ENCODE data around the gene ZNF860. TPM values are rescaled to one million over a fixed set of nuclear protein-coding genes. Genes with fewer than 3 reads are reported as not detected.
A peak's percentile ranks its signal among the peaks of the same experiment; 100 is the strongest.

ZNF860 gene
- total RNA-seq (1 to 10 TPM; 1.1 to 2.1 TPM), polyA plus RNA-seq (not detected), total RNA-seq (0 to 0.17 (median 0) reads per million in 6 experiments)

- Mint-ChIP-seq H3K9me3 (peaks cover 0 to 3% (median 0%) of the 10 kb centered on the region in 9 donors), H3K4me1 (peaks cover 5 to 43% (median 18%) of the 10 kb centered on the region in 4 donors), H3K27me3 (peaks cover 21 to 78% (median 43%) of the 10 kb centered on the region in 5 donors), H3K4me3 (peak within 1 kb of the TSS; percentile 72 to 94 (median 86)), H3K27ac (peak within 1 kb of the TSS in 2 of 10 donors; percentile 29 to 54), H3K36me3 (no peaks in the 10 kb centered on the region)
- ATAC-seq (peak; percentile 55 to 56), DNase-seq (peak in 4 of 10 donors; percentile 7 to 13 (median 10))
- POLR2A ChIA-PET, result no interaction called here
These were observed at the start of gene ZNF860, which contains the start of gene OSBPL10 for GRCh38 chr3:31981206-31982181. Gene ZNF860, plus strand, starts transcription at chr3:31981750. Its CDS starts 7,330 bp downstream, at chr3:31989080. Gene OSBPL10, minus strand, starts transcription at chr3:31981262. Its CDS starts 83 bp downstream, at chr3:31981179.

DNA sequence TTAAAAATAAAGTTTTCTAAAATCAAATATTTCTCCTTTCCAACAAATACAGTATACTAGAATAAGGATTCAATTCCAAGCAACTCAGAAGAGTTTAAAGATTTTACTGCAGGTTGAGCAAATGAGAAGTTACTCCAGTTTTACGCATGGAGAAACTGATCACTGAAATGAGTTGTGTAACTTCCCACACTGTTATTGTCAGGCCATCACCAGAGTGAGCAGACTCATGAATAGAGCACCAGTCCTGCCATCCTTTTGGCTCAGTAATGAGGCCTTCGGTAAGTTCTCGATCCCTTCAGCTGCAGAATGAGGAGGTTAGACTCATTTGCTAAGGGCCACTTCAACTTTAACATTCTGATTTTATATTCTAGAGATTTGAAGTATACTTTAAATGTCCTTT, 48.6 kb upstream of the ZNF860 start:
- H3K27ac Mint-ChIP-seq, result peak overlapping the region in 2 of 10 donors; percentile 17 to 18
- H3K27me3 Mint-ChIP-seq, result no peaks in the 10 kb centered on the region
- peaks cover 0 to 1% (median 0%) of the 10 kb centered on the region in 9 donors for H3K9me3 Mint-ChIP-seq
- ATAC-seq, result no peak
- no peaks in the 10 kb centered on the region for H3K36me3 Mint-ChIP-seq
- POLR2A ChIA-PET, result no interaction called here
- H3K4me3 Mint-ChIP-seq, result no peak overlapping the region
- no peak for DNase-seq
- H3K4me1 Mint-ChIP-seq, result peaks cover 0 to 32% (median 0%) of the 10 kb centered on the region in 4 donors

GRCh38 chr3:31934018-31934417, 47.5 kb upstream of the ZNF860 start:
- no peak for ATAC-seq
- POLR2A ChIA-PET, result no interaction called here
- Mint-ChIP-seq H3K4me3 (no peak overlapping the region), H3K36me3 (no peaks in the 10 kb centered on the region), H3K4me1 (peaks cover 0 to 23% (median 0%) of the 10 kb centered on the region in 4 donors), H3K27ac (peak overlapping the region in 1 of 10 donors; percentile 18), H3K27me3 (no peaks in the 10 kb centered on the region), H3K9me3 (peaks cover 0 to 1% (median 0%) of the 10 kb centered on the region in 9 donors)
- DNase-seq, result peak in 1 of 10 donors; percentile 12

GRCh38 chr3:31934866-31935265, 46.7 kb upstream of the ZNF860 start:
- Mint-ChIP-seq H3K27ac (no peak overlapping the region), H3K36me3 (no peaks in the 10 kb centered on the region), H3K4me1 (peaks cover 0 to 23% (median 0%) of the 10 kb centered on the region in 4 donors), H3K9me3 (peaks cover 0 to 1% (median 0%) of the 10 kb centered on the region in 9 donors), H3K4me3 (no peak overlapping the region), H3K27me3 (no peaks in the 10 kb centered on the region)
- ATAC-seq (no peak), DNase-seq (no peak)
- POLR2A ChIA-PET, result no interaction called here

- DNase-seq (no peak), ATAC-seq (no peak)
- POLR2A ChIA-PET, result no interaction called here
- H3K36me3 Mint-ChIP-seq, result no peaks in the 10 kb centered on the region
- H3K9me3 Mint-ChIP-seq, result no peaks in the 10 kb centered on the region
- no peak overlapping the region for H3K27ac Mint-ChIP-seq
- H3K27me3 Mint-ChIP-seq, result no peaks in the 10 kb centered on the region
- H3K4me3 Mint-ChIP-seq, result no peak overlapping the region
- H3K4me1 Mint-ChIP-seq, result peaks cover 0 to 21% (median 0%) of the 10 kb centered on the region in 4 donors
These were observed 45.0 kb upstream of the ZNF860 start for GRCh38 chr3:31936420-31937060.

DNA sequence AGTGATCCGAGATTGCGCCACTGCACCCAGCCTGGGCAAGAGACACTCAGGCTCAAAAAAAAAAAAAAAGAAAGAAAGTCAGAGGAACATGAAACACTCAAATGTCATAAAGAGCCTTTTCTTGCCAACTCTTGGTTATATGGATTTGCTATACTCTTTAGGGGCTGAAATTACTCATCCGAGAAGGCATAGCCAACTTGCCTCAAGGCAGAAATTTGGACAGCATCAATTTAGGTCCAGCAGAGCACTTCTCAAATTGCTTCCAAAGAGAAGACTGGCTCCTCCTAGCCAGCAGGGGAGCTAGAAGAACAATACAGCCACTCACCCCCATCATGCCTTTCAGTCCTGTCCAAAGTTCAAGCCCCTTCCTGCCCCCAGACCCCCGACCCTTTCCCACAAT, 44.3 kb upstream of the ZNF860 start:
- H3K27ac Mint-ChIP-seq, result no peak overlapping the region
- peaks cover 0 to 21% (median 0%) of the 10 kb centered on the region in 4 donors for H3K4me1 Mint-ChIP-seq
- ATAC-seq (no peak), DNase-seq (no peak)
- no peak overlapping the region for H3K4me3 Mint-ChIP-seq
- H3K36me3 Mint-ChIP-seq, result no peaks in the 10 kb centered on the region
- POLR2A ChIA-PET, result no interaction called here
- H3K9me3 Mint-ChIP-seq, result no peaks in the 10 kb centered on the region
- H3K27me3 Mint-ChIP-seq, result no peaks in the 10 kb centered on the region

GRCh38 chr3:31942446-31942845, 39.1 kb upstream of the ZNF860 start:
- Mint-ChIP-seq H3K9me3 (peaks cover 0 to 6% (median 0%) of the 10 kb centered on the region in 9 donors), H3K4me3 (no peak overlapping the region), H3K27me3 (peaks cover 0 to 15% (median 4%) of the 10 kb centered on the region in 5 donors), H3K27ac (peak overlapping the region in 1 of 10 donors; percentile 11), H3K36me3 (no peaks in the 10 kb centered on the region), H3K4me1 (peaks cover 0 to 23% (median 0%) of the 10 kb centered on the region in 4 donors)
- POLR2A ChIA-PET, result no interaction called here
- DNase-seq, result no peak
- ATAC-seq, result no peak

DNA sequence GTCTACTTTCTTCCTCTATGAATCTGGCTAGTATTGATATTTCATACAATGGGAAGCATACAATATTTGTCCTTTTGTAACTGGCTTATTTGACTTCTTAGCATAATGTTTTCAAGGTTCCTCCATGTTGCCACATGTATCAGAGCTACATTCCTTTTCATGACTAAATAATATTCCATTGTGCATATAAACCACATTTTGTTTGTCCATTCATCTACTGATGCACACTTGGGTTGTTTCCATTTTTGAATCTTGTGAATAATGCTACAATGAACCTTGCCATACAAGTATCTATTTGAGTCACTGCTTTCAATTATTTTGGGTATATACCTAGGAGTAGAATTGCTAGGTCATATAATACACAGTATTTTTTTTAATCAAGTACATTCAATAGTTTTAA, 38.5 kb upstream of the ZNF860 start:
- DNase-seq (no peak), ATAC-seq (no peak)
- peaks cover 0 to 29% (median 0%) of the 10 kb centered on the region in 4 donors for H3K4me1 Mint-ChIP-seq
- H3K27ac Mint-ChIP-seq, result peak overlapping the region in 1 of 10 donors; percentile 39
- POLR2A ChIA-PET, result no interaction called here
- no peaks in the 10 kb centered on the region for H3K36me3 Mint-ChIP-seq
- H3K4me3 Mint-ChIP-seq, result no peak overlapping the region
- H3K9me3 Mint-ChIP-seq, result peaks cover 0 to 6% (median 0%) of the 10 kb centered on the region in 9 donors
- H3K27me3 Mint-ChIP-seq, result peaks cover 0 to 16% (median 4%) of the 10 kb centered on the region in 5 donors

GRCh38 chr3:31945738-31946052, 35.9 kb upstream of the ZNF860 start:
- peak overlapping the region in 1 of 10 donors; percentile 51 for H3K27ac Mint-ChIP-seq
- H3K4me3 Mint-ChIP-seq, result no peak overlapping the region
- ATAC-seq (no peak), DNase-seq (no peak)
- peaks cover 0 to 16% (median 4%) of the 10 kb centered on the region in 5 donors for H3K27me3 Mint-ChIP-seq
- POLR2A ChIA-PET, result no interaction called here
- H3K4me1 Mint-ChIP-seq, result peaks cover 0 to 47% (median 0%) of the 10 kb centered on the region in 4 donors
- peaks cover 0 to 9% (median 2%) of the 10 kb centered on the region in 9 donors for H3K9me3 Mint-ChIP-seq
- H3K36me3 Mint-ChIP-seq, result no peaks in the 10 kb centered on the region

DNA sequence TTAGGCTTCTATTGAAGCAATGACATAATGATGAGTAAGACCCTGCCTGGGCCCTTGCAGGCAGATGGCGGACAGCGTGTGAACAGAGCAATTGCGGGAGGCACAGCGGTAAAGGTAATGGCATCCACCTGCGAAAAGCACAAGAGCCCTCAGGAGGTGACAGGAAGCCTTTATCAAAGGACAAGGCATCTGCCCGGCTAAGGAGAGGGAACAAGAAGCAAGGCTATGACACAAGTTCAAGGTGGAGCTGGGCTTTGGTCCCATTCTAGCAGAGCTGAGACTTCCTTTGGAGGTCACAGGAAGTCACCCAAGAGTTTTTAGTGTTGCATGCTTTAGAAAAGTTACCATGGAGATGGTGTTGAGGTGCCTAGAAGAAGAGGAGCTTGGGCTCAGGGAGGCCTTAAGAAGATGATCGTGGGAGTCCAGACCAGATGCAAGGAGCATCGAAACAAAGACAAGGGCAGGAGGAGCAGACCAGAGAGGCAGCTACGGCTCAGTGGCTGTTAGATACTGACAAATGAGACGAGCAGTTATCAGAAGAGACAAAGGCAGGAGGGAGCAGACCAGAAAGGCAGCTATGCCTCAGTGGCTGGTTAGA, 35.0 kb upstream of the ZNF860 start:
- Mint-ChIP-seq H3K27me3 (peaks cover 0 to 16% (median 4%) of the 10 kb centered on the region in 5 donors), H3K9me3 (peaks cover 0 to 11% (median 2%) of the 10 kb centered on the region in 9 donors), H3K4me3 (peak overlapping the region in 1 of 10 donors; percentile 25), H3K27ac (peak overlapping the region in 2 of 10 donors; percentile 34 to 50), H3K36me3 (no peaks in the 10 kb centered on the region), H3K4me1 (peaks cover 0 to 48% (median 0%) of the 10 kb centered on the region in 4 donors)
- POLR2A ChIA-PET, result no interaction called here
- no peak for ATAC-seq
- no peak for DNase-seq

DNA sequence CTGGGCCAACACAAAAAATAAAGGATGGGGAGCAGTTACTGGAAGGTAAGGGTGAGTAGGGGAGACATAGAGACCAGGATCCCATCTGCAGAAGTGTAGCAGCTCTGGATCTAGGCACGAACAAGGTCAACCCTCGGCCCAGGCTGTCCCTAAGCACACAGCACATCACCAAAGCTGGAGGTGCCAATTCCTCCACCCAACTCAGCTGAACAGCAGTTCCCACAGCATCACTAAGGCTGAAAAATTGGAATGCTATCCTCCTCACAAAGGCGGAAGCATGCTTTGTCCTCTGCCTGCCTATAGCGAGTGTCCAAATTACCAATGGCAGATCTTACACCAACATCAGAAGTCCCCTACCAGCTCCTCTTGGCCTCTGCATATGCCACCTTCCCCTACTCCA, 34.4 kb upstream of the ZNF860 start:
- POLR2A ChIA-PET, result no interaction called here
- H3K4me3 Mint-ChIP-seq, result peak overlapping the region in 1 of 10 donors; percentile 25
- peaks cover 0 to 16% (median 4%) of the 10 kb centered on the region in 5 donors for H3K27me3 Mint-ChIP-seq
- H3K36me3 Mint-ChIP-seq, result no peaks in the 10 kb centered on the region
- peak overlapping the region in 1 of 10 donors; percentile 40 for H3K27ac Mint-ChIP-seq
- no peak for ATAC-seq
- H3K9me3 Mint-ChIP-seq, result peaks cover 0 to 11% (median 2%) of the 10 kb centered on the region in 9 donors
- DNase-seq, result no peak
- peaks cover 0 to 52% (median 0%) of the 10 kb centered on the region in 4 donors for H3K4me1 Mint-ChIP-seq

DNA sequence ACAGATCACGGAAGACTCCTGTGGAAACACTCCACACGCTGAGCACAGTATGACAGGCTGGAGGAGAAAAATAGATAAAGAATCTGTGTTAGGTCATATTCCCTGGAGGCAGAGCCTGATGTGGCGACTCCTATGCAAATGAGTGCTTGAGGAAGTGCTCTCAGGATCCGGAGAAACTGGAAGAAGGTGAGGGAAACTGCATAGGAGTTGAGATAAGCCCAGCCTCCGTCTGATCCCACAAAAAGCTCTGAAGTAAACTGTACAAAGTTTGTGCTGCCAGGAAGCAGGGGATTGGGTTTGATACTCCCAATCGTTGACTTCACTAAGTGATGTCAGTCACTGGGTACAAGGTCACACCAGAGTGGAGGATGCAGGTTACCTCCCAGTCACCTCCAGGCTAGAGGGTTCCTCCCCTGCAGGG, 33.9 kb upstream of the ZNF860 start:
- ATAC-seq (no peak), DNase-seq (no peak)
- POLR2A ChIA-PET, result no interaction called here
- H3K4me1 Mint-ChIP-seq, result peaks cover 0 to 55% (median under 1%) of the 10 kb centered on the region in 4 donors
- H3K4me3 Mint-ChIP-seq, result no peak overlapping the region
- peak overlapping the region in 1 of 10 donors; percentile 40 for H3K27ac Mint-ChIP-seq
- peaks cover 0 to 9% (median 2%) of the 10 kb centered on the region in 9 donors for H3K9me3 Mint-ChIP-seq
- H3K36me3 Mint-ChIP-seq, result no peaks in the 10 kb centered on the region
- H3K27me3 Mint-ChIP-seq, result peaks cover 0 to 16% (median 4%) of the 10 kb centered on the region in 5 donors
